HG02610 (cell line): ENCODE measurements around the gene HDAC4.

Experiments
- ATAC-seq: cut with Tn5 transposase; IDR thresholded peaks from one replicate; pipeline ENCODE4 v1.9.1; 2021; ENCODE audit warnings: mild to moderate bottlenecking, moderate library complexity; ENCODE audit not compliant: unreplicated experiment

The HDAC4 gene

DNA sequence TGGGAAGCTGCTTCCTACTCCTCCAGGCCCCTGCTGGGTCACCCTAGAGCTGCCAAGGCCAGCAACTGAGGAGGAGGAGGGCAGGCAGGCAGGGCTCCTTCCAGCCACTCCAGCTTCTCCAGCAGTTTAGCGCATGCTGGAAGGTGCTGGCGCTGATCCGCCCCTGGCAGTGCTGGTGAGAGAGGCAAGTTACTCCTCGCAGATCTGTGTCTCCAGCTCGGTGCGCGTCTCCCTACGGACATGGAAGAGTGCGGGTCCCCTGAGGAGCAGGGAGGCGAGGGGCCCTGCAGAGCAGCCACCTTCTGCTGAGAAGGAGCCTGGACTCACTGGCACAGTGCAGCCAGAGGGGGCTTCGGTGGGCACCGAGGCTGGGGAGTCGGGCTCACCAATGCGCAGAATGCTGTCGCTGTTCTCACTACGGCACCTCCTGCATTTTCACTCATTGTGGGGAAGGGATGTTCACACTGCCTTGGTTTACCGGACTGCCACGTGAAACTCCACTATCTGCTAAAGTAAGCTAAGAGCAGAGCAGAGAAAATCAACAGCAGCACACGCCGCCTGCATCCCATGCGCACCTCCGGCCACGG lies 206.0 kb downstream of the HDAC4 start:
- no peak for ATAC-seq

DNA sequence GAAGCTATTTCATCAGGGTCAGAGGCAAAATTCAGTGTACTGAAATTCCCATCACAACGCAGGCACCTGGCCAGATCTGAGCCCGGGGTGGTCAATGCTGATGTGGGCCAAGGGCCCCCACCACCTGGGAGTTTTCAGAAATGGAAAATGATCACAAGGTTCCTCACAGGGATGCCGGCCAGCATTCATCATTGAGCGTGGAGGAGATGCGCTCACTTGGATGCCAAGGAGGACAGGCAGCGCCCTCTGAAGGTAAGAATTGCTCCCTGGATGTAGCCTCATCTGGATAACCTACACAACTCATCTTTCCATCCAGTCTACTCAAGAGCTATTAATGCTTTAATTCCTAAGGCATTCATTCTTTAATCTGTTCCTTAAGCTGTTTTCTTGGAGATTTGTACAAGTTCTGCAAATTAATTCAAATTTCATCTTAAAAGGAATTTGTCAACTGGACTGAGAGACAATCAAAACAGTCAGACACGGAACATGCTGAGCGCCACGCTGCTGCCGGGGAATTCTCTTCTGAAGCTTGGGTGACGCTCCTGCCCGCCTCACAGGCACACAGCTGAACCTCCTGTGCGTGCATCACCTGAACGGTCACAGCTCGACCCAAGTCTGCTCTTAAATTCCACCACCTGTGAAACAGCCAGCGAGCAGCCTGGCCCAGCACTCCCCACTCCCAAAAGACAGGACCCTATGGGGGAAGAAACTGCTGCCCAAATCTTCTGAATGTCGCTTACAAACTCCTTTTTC lies 206.7 kb downstream of the HDAC4 start:
- ATAC-seq: no peak

DNA sequence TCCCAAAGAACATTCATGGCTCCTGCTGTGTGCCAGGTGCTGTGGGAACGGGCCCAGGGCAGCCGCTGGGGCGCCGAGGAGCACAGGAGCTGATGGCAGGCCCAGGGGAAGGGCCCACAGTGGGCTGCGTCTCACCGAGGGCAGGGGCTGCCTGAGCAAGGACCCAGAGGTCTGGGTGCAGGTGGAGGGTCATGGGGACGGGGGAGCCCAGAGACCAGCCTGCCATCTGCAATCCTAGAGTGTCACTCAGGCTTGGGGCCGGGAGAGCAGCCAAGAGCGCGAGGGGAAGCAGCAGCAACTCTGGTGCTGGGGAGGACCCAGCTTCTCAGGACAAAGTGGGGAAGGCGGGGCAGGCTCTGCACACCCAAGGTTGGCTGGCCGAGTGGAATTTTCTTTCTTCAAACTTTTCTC lies 207.4 kb downstream of the HDAC4 start:
- no peak for ATAC-seq

DNA sequence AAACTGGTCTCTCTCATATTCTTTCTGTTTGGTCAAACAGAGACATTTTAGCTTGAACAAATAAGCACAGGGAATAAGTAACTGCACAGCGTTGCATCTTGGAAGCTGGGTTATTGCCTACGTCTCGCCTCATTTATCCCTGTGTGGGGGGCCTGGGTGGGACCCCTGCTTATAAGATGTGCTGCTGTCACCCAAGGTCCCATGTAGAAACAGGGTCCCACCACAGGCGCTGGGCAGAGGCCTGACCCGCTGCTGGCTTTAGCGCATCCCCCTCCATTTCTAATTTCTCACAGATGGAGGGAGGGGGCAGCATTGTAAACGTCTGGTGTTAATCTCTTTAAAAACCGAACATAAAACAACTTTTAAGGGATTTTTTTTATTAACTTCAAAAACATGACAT lies 207.8 kb downstream of the HDAC4 start:
- ATAC-seq: no peak

DNA sequence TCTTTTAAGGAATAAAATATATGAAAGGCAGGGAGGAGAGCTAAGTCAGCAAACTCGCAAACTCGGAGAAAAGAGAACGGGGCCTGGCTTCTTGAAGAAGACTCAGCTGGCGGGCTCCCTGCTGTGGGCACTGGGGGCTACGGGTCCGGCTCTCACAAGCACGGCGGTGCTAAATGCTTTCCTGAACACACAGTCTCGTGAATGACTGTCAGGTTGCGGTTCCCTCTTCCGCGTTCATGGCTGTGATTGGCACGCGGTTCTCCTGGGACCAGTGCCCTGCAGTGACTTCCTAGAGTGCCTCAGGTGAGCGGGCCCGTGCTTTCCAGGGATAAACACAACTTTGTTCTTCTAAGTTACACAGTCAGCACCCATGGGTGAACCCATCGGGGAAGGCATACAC lies 208.4 kb downstream of the HDAC4 start:
- no peak for ATAC-seq

DNA sequence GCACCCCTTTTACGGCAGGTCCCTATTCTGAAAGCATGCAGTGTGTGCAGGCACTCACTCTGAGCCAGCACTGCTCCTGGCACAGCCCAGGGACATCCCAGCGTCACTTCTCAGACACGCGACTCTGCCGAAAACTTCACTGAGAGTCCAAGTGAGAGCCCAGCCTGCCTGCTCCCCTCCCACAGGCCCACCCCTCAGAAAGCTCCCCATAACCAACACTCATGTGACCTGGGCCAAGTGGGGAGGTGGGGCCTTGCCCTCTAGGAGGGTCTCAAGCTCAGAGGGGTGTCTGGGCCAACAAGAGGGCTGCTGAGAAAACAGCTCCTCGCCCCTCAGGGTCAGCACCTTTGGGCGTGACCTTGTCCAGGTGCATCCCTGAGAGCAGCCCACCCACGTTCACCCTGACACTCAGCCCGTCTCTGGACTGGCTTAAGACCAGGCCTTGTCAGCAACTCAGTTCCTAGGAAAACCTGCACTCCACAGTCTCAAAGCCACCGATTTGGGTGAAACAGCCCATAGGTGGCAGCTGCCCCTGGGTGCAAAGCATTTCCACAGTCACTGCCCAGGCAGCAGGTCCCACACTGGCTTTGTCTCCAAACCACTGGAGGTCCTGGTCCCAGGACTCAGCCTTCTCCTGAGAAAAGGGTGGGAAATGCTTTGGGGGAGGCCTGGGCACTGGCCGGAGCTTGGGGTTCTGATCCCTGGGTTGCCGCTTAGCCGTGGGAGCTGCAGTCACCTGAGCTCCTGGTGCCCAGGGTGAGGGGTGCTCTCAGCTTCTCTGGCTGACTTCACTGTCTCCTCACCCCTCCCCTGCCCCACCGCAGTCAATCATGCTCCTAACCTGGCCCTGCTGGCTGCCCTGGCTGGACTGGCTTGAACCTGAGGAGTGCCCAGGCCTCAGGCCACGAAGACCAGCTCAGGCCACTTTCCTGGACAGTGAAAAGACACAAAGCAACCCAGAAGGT lies 209.6 kb downstream of the HDAC4 start:
- no peak for ATAC-seq

- ATAC-seq: no peak
Observed at GRCh38 chr2:239190361-239190760, 210.5 kb downstream of the HDAC4 start.

GRCh38 chr2:239189711-239190131 lies 211.1 kb downstream of the HDAC4 start:
- no peak for ATAC-seq

GRCh38 chr2:239188536-239188935 lies 212.3 kb downstream of the HDAC4 start:
- no peak for ATAC-seq

GRCh38 chr2:239187464-239188253 lies 213.2 kb downstream of the HDAC4 start:
- no peak for ATAC-seq

DNA sequence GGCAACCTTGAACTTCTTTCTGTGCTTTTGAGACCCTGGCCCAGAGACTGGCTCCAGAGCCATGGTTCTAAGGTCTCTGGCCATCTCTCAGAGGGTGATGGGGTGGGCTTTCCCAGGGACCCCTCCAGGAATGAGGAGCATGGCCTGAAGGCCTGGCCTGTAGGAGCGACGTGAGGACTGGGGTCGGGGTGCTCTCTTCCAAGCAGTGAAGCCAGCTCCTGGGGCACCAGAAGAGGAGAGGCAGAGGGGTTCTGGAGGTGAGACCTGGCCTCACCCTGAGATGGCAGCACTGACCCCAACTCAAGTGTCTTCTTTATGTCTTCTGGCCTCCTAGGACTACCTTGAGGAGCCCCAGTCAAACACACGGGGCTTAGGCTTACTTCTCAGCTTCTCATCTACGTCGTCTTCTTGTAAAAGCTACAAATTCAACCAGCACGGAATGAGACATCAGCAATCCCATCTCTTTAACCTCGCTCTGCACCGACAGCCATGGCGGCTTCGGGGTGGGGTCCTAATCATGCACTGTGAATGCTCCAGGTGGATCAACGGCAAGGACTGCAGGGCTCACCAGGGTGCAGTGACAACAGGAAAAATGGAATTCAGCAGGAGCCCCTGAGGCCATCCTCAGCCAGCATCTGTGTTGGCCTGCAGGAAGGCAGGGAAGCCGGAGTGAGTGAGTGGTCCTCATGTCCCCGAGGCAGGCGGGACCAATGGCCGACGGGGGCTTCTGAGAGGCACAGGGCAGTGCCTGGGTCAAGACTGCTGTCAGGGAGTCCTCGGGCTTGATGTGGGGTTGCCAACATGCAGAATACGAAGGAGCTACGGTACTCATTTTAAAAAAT lies 214.1 kb downstream of the HDAC4 start:
- no peak for ATAC-seq

GRCh38 chr2:239184968-239185903 lies 215.6 kb downstream of the HDAC4 start:
- ATAC-seq: no peak

- no peak for ATAC-seq
Observed at GRCh38 chr2:239184179-239184578, 216.6 kb downstream of the HDAC4 start.

- ATAC-seq: no peak
Observed at GRCh38 chr2:239182981-239183791, 217.6 kb downstream of the HDAC4 start.

GRCh38 chr2:239181903-239182581 lies 218.8 kb downstream of the HDAC4 start:
- ATAC-seq: no peak

- no peak for ATAC-seq
Observed at GRCh38 chr2:239181074-239181902, 219.5 kb downstream of the HDAC4 start.
